Stimulated activated naive B cell treated with anti-CD40 and anti-IgM and Interleukin-4, amounts not matched to agents 10 μg/mL and 1 μg/mL and 100 μg/mL, for 72 hours (primary cell): ENCODE measurements around the gene NKG7.
A peak's percentile ranks its signal among the peaks of the same experiment; 100 is the strongest.

ENCODE experiments used
- ATAC-seq, 2 donors: fragments of 150-1000 bp; cut with Tn5 transposase; replicated peaks; 2 replicates each; pipeline ENCODE4 v1.10.0; 2021; ENCODE audit warnings: moderate library complexity in 1 of 2
- DNase-seq: peaks from one replicate; pipeline ENCODE4 v3.0.0; 2021
- H3K27ac Mint-ChIP-seq: one replicate; pipeline ENCODE4 v1.8.0; 2022; ENCODE audit warnings: mild to moderate bottlenecking, mixed read lengths
- H3K27me3 Mint-ChIP-seq, 2 donors: one replicate each; pipeline ENCODE4 v1.8.0; 2022; ENCODE audit warnings: mixed read lengths in 2 of 2
- H3K36me3 Mint-ChIP-seq, 2 donors: one replicate each; pipeline ENCODE4 v1.8.0; 2022; ENCODE audit warnings: mixed read lengths in 2 of 2, mild to moderate bottlenecking in 1 of 2
- H3K4me1 Mint-ChIP-seq, 2 donors: one replicate each; pipeline ENCODE4 v1.8.0; 2022; ENCODE audit warnings: mixed read lengths in 2 of 2, mild to moderate bottlenecking in 1 of 2
- H3K4me3 Mint-ChIP-seq, 2 donors: one replicate each; pipeline ENCODE4 v1.8.0; 2022; ENCODE audit warnings: mild to moderate bottlenecking in 2 of 2, mixed read lengths in 2 of 2, moderate library complexity in 1 of 2
- H3K9me3 Mint-ChIP-seq, 2 donors: one replicate each; pipeline ENCODE4 v1.8.0; 2022; ENCODE audit warnings: mixed read lengths in 2 of 2, mild to moderate bottlenecking in 1 of 2

Gene NKG7

DNA sequence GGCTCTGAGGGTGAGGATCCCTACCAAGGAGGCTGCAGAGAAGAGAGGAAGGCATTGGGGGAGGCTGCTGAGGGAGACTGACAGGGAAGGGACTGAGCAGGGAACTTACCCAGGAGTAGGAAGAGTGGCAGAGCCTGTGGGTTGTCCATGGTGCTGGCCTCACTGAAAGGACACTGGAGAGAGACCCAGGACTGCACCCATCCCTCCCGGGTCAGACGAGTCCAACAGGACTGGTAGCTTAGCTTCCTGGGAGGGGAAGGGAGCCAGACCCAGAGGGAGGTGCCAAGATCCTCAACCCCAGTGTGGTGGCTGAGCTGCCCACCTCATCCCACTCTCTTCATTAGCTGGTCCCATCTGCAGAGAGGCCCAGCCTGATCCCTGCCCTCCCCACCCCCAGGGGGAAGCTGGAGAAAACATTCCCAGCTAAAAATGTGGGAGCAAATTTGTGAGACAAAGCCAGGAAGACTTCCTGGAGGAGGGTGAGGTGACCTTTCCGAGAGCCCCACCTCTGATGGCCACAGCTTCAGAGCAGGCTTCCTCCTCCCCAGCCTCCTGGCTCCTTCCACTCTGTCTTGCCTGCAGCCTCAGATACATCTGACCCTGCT is 30.4 kb downstream of the NKG7 start, which contains the start of gene VSIG10L:
VSIG10L (minus strand) TSS at position 164 of the 605 bp plus-strand sequence; CDS start at position 149, 15 bp downstream.
- no peak for DNase-seq

DNA sequence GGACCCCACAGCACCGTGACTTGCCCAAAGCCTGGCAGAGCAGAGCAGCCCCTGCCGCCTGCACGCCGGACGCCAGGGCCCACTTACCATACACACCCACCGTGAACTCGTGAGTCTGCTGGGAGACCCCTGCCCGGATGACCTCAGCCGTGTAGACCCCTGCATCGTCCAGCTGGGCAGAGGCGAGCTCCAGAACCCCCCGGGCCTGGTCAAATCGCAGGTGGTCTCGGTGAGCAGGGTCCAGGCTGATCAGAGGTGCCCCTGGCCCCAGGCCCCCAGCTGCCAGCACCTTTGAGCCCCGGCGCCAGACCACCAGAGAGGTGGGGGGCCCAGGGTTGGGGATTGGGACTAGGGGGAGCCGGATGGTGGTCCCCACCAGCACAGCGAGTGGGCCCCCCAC is 31.4 kb downstream of the NKG7 start:
- no peaks in the 10 kb centered on the region for H3K27me3 Mint-ChIP-seq
- H3K4me3 Mint-ChIP-seq, result peak overlapping the region; percentile 78 to 94
- H3K27ac Mint-ChIP-seq, result peak overlapping the region; percentile 83

More for the DNA sequence above, 30.4 kb downstream of the NKG7 start, which contains the start of gene VSIG10L:
- H3K27me3 Mint-ChIP-seq, result no peaks in the 10 kb centered on the region
- peak within 1 kb of the TSS; percentile 83 for H3K27ac Mint-ChIP-seq
- no peak for ATAC-seq
- peak within 1 kb of the TSS; percentile 78 to 94 for H3K4me3 Mint-ChIP-seq
- H3K36me3 Mint-ChIP-seq, result peaks cover 15 to 19% of the 10 kb centered on the region in 2 donors
- H3K4me1 Mint-ChIP-seq, result peaks cover 45 to 72% of the 10 kb centered on the region in 2 donors
- H3K9me3 Mint-ChIP-seq, result no peaks in the 10 kb centered on the region

DNA sequence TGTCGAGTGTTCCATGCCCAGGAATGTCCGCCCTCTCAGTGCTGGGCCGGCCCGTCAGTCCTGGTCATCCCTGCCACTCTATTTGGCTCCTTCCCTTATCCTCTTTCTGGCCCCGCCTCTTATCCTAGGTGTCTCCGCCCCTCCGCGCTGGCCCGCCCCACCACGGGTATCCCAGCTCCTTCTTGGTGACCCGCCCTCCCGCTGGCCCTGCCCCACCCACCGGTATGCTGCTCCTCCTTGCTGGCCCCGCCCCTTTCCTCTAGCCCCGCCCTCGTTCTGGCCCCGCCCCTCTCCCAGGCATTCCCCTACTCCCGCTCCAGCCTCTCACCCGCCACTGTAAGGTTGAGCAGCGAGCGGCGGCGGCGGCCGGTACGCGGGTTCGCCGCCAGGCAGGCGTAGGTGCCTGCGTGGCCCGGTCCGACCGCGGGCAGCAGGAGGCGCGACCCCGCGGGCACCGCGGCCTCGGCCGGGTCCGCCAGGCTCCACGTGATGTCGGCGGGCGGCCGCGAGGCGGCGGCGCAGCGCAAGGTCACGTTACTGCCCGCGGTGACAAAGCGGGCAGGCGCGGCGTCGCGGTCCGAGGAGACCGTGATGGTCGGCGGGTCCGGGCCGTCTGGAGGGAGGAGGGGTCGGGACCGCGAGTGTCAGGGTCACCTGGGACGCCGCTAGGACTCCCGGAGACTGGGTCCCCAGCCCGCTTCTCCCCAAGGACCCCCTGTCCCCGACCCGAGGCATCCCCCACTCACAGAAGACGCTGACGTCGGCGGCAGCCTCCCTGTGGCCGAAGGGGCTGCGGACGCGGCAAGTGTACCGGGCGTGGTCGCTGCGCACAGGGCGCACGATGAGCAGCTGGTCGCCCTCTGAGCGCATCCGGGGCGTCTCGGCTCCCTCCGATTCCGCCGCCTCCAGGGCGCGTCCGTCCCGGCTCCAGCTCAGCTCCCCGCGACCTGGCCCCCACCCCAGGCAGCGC is 32.5 kb downstream of the NKG7 start:
- peaks cover 6 to 8% of the 10 kb centered on the region in 2 donors for H3K36me3 Mint-ChIP-seq
- peaks cover 37 to 58% of the 10 kb centered on the region in 2 donors for H3K4me1 Mint-ChIP-seq
- H3K27me3 Mint-ChIP-seq, result peaks cover 5% of the 10 kb centered on the region in 2 donors

More for the DNA sequence above, 31.4 kb downstream of the NKG7 start:
- ATAC-seq (no peak), DNase-seq (no peak)
- Mint-ChIP-seq H3K9me3 (no peaks in the 10 kb centered on the region), H3K36me3 (peaks cover 12 to 13% of the 10 kb centered on the region in 2 donors), H3K4me1 (peaks cover 42 to 64% of the 10 kb centered on the region in 2 donors)

DNA sequence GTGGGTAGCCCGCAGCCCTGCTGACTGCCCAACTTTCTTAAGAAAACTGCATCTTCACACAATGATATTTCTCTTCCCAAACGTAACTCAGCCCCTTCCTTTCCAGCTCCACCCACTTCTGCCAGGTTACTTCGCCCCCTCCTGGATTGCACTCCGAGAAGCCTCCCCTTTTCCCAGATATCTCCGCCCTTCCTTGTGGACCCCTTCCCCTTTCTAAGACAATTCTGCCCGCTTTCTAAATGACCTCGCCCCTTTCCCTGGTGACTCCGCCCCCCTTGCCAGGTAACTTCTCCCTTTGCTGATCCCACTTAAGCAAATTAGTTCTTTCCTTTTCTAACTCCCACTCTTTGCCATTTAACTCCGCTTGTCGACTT is 33.2 kb downstream of the NKG7 start:
- ATAC-seq, result peak; percentile 5 to 10
- Mint-ChIP-seq H3K36me3 (peaks cover 2 to 4% of the 10 kb centered on the region in 2 donors), H3K9me3 (no peaks in the 10 kb centered on the region), H3K27ac (peak overlapping the region; percentile 84), H3K27me3 (peaks cover 11% of the 10 kb centered on the region in 2 donors), H3K4me3 (peak overlapping the region; percentile 91 to 94), H3K4me1 (peaks cover 32 to 51% of the 10 kb centered on the region in 2 donors)
- no peak for DNase-seq

More for the DNA sequence above, 32.5 kb downstream of the NKG7 start:
- Mint-ChIP-seq H3K27ac (peak overlapping the region; percentile 9), H3K4me3 (peak overlapping the region; percentile 91 to 94), H3K9me3 (no peaks in the 10 kb centered on the region)
- peak; percentile 92 for DNase-seq
- peak; percentile 75 to 83 for ATAC-seq

DNA sequence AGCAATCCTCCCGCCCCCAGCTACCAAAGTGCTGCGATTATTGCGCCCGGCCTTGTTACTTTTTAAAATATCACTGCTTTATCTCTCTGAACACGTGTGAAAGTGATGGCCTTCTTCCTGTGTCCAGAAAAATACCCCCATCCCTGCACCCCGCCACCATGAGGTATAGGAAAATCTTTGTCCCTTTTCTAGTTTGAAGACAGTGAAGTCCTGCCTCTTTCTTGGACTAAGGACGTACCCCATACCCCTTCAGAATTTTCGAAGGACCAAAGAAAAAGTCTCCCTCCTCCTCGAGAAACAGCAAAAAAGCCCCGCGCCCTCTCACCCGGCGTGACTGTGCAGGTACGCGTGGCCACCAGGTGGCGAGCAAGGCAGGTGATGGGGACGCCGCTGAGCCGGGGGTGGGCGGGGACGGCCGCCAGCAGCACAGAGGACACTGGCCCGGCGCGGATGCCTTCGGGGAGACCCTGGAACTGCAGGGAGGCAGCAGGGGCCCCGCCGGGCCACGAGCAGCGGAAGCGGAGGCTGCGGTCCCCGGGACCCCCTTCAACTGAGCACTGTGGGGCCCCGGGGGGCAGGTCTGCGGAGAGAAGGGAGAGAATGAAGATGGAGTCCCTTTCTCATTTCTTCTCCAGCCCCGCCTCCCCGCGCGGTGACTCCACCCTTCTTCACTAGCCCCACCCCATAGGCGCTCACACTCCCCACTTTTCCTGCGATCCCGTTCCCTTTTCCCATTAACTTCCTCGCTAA is 33.7 kb downstream of the NKG7 start:
- peak overlapping the region; percentile 84 for H3K27ac Mint-ChIP-seq
- H3K4me1 Mint-ChIP-seq, result peaks cover 27 to 46% of the 10 kb centered on the region in 2 donors
- peak overlapping the region; percentile 91 to 94 for H3K4me3 Mint-ChIP-seq
- DNase-seq (peak; percentile 78), ATAC-seq (peak; percentile 75)
- H3K9me3 Mint-ChIP-seq, result no peaks in the 10 kb centered on the region
- peaks cover 2 to 8% of the 10 kb centered on the region in 2 donors for H3K36me3 Mint-ChIP-seq
- peaks cover 16 to 17% of the 10 kb centered on the region in 2 donors for H3K27me3 Mint-ChIP-seq

DNA sequence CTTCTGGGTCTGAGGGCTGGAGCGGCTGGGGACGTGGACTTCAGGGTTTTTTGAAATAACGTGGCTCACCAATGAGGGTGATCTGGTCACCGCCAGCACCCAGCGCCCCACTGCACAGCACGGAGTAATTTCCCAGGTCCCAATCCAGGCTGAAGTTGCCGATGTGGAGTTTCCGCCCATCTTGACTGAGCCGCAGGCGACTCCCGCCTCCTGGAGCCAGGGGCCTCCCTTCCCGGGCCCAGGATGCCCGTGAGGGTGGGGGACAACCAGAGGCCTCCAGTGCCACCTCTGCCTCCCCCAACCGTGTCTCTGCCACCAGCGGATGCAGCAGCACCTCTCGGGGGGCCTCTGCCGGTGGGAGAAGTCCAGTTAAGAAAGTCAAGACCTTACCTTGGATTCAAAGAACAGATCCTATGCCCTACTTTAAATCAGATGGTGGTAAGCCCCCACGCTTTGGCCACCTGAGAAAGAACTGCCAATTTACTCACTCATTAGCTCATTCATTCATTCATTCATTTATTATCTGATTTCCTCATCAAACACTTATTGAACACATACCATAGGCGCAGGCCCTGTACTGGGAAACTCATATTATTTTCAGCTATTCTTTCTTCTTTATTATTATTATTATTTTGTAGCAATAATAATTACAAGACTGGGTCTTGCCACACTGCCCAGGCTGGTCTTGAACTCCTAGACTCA is 34.4 kb downstream of the NKG7 start:
- no peak for ATAC-seq
- Mint-ChIP-seq H3K27ac (peak overlapping the region; percentile 84), H3K4me1 (peaks cover 25 to 38% of the 10 kb centered on the region in 2 donors), H3K9me3 (no peaks in the 10 kb centered on the region), H3K27me3 (peaks cover 17 to 18% of the 10 kb centered on the region in 2 donors), H3K4me3 (peak overlapping the region; percentile 91 to 94), H3K36me3 (peaks cover 2 to 10% of the 10 kb centered on the region in 2 donors)
- DNase-seq, result no peak

DNA sequence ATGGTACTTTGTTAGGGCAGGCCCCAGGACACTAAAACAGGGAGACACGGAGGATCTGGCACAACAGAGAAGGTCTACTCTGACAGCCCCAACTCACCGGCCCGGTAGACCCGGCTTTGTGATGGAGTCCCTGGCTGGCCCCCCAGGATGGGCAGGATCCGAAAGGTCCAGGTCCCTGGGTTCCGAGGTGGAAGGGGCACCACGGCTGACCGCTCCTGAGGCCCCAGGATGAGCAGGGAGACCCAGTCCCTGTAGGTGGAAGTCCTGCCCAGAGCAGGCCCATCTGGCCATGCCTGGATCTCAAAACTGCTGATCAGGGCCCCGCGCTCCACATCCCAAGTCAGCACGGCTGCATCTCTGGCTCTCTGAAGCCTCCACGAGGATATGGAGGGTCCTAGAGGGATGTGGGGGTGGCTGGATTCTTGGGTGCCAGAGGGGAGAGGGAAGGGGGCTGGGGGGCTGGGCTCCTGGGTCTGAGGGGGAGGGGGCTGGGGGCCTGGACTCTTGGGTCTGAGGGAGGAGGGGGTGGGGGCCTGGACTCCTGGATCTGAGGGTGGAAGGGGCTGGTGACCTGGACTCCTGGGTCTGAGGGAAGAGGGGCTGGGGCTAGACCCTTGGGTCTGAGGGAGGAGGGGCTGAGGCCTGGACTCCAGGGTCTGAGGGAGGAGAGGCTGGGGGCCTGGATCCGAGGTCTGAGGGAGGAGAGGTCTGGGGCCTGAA is 35.2 kb downstream of the NKG7 start:
- H3K4me1 Mint-ChIP-seq, result peaks cover 18 to 31% of the 10 kb centered on the region in 2 donors
- peaks cover 17 to 18% of the 10 kb centered on the region in 2 donors for H3K27me3 Mint-ChIP-seq
- no peak overlapping the region for H3K27ac Mint-ChIP-seq
- H3K4me3 Mint-ChIP-seq, result no peak overlapping the region
- H3K9me3 Mint-ChIP-seq, result no peaks in the 10 kb centered on the region
- ATAC-seq, result no peak
- H3K36me3 Mint-ChIP-seq, result peaks cover 0 to 10% of the 10 kb centered on the region in 2 donors
- DNase-seq, result no peak

DNA sequence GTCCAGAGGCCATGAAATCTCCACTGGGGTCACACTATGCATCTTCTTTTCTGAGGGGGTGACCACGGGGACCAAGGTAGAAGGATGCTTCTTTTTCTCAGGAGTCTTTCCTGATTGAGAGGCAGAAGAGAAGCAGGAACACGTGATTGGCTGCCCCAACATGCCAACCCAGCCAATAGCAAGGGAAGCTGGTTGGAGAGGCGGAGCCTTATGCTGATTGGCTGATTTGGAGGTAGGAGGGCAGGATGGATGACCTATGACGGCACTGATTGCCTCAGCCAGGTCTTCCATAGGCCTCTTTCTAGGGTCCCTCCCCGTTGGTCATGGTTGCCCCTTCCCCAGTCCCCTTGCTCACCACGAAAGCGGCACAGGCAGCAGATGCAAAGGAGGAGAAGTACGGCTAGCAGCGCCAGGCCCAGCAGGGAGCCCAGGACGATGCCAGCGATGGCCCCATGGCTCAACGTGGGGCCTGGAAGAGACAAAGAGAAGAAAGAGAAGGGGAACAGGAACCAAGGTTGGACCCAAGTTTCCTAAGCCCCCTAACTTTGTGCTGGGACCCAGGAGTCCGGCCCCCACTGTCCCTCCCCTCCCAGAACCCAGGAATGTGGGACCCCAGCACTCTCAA is 38.5 kb downstream of the NKG7 start:
- no peak overlapping the region for H3K27ac Mint-ChIP-seq
- ATAC-seq (no peak), DNase-seq (no peak)
- no peak overlapping the region for H3K4me3 Mint-ChIP-seq
- peaks cover 5 to 8% of the 10 kb centered on the region in 2 donors for H3K4me1 Mint-ChIP-seq
- peaks cover 16 to 37% of the 10 kb centered on the region in 2 donors for H3K36me3 Mint-ChIP-seq
- H3K9me3 Mint-ChIP-seq, result peaks cover 4% of the 10 kb centered on the region in 2 donors
- H3K27me3 Mint-ChIP-seq, result peaks cover 43 to 45% of the 10 kb centered on the region in 2 donors

DNA sequence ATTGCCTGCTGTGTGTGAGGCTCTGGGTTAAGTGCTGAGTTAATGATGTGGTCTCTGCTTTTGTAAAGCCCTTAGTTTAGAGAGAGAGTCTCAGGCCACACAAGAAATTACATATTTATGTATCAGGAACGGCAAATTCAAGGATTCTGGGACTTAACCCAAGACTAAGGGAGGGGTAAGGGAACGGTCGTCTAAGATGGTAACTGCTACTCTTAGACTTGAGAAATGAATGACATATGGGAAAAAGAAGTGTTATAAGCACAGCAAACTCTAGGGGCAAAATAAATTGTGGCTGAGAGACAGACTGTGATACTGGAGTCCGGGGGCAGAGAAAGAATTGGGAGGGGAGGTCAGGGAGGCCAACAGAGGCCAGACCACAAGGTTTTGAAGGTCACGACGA is 40.7 kb downstream of the NKG7 start:
- peaks cover 18 to 40% of the 10 kb centered on the region in 2 donors for H3K36me3 Mint-ChIP-seq
- H3K9me3 Mint-ChIP-seq, result peaks cover 4 to 5% of the 10 kb centered on the region in 2 donors
- H3K4me1 Mint-ChIP-seq, result peaks cover 9 to 13% of the 10 kb centered on the region in 2 donors
- H3K27me3 Mint-ChIP-seq, result peaks cover 63 to 67% of the 10 kb centered on the region in 2 donors
- no peak overlapping the region for H3K27ac Mint-ChIP-seq
- no peak for ATAC-seq
- no peak for DNase-seq
- H3K4me3 Mint-ChIP-seq, result no peak overlapping the region

DNA sequence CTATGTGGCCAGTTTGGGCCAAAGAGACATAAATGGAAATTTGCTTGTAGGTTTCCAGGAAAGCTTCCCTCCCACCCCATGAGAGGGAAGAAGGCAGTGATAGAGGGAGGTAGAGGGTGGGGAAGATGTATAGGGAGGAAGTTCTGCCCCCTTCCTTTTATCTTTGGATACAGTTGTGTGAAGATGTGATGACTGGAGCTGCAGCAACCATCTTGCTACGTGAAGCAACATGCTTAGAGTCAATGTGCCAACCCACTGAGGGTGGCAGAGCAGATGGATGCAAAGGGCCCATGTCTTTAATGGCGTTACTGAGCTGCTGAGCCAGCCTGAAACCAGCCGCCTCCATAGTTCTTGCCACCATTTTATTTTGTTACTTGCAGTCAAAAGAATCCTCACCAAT is 41.3 kb downstream of the NKG7 start:
- Mint-ChIP-seq H3K27ac (no peak overlapping the region), H3K4me3 (no peak overlapping the region), H3K27me3 (peaks cover 68 to 72% of the 10 kb centered on the region in 2 donors), H3K9me3 (peaks cover 4 to 5% of the 10 kb centered on the region in 2 donors), H3K4me1 (peaks cover 9 to 13% of the 10 kb centered on the region in 2 donors), H3K36me3 (peaks cover 18 to 36% of the 10 kb centered on the region in 2 donors)
- no peak for ATAC-seq
- DNase-seq, result no peak

DNA sequence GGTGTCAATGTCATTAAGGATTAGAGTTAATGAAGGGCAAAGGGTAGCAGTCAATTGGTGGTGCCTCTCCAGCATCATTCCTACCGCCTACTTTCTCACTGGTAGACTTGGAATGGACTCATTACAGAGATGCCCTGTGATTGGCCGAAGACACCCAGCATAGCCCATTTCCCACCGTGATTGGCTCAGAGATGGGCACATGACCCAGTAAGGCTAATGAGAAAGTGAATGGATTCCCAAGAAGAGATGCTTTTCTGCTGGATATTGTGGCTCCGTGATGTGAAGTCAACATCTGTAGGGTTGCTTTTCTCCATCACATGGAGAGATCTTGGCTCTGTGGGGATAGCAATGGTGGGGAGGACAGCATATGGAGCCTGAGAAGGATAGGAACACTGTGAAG is 42.1 kb downstream of the NKG7 start:
- Mint-ChIP-seq H3K9me3 (peaks cover 4 to 5% of the 10 kb centered on the region in 2 donors), H3K4me3 (no peak overlapping the region), H3K4me1 (peaks cover 9 to 20% of the 10 kb centered on the region in 2 donors), H3K27me3 (peaks cover 76 to 80% of the 10 kb centered on the region in 2 donors), H3K36me3 (peaks cover 18 to 36% of the 10 kb centered on the region in 2 donors), H3K27ac (no peak overlapping the region)
- ATAC-seq, result no peak
- DNase-seq, result no peak

DNA sequence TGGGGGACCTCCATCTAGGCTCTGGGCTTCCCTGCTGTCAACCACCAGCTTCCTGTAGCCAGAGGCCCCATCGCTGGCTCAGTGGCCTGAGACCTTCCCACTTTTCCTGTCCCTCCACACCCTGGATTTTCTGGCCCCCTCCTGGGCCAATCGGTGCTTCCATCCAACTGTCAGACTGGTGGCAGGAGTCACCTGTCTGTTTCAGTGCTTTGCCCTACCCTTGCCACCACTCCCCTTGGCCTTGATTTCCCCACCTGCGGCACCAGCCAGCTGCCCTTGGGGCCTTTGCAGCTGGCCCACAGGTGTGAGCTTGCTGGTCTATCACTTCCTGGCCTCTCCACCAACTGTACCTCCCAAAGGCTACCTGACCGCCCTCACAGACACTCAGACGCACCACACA is 43.0 kb downstream of the NKG7 start:
- Mint-ChIP-seq H3K4me1 (peaks cover 9 to 20% of the 10 kb centered on the region in 2 donors), H3K27ac (no peak overlapping the region), H3K36me3 (peaks cover 18 to 36% of the 10 kb centered on the region in 2 donors), H3K4me3 (no peak overlapping the region), H3K27me3 (peaks cover 75 to 80% of the 10 kb centered on the region in 2 donors), H3K9me3 (peaks cover 4 to 5% of the 10 kb centered on the region in 2 donors)
- no peak for ATAC-seq
- no peak for DNase-seq
